ENCODE data around the gene LSS. TPM values are rescaled to one million over a fixed set of nuclear protein-coding genes. Genes with fewer than 3 reads are reported as not detected.
"Not testable (repeated sequence)": the region's sequence is repeated elsewhere in the genome, so short reads cannot be mapped to it uniquely, and the experiment has no call there.

LSS gene
- total RNA-seq, 1 experiment from 2014 or later: 59.4 TPM

GRCh38 chr21:46208761-46209721, 19.5 kb downstream of the LSS start:
- DNase-seq (ENCODE audit: low spot score): no peak
- in situ Hi-C loops (cut with HindIII; ENCODE audit: low sequenced_read_pairs): no loop called here

GRCh38 chr21:46207920-46208591, 20.5 kb downstream of the LSS start:
- in situ Hi-C loops (cut with HindIII; ENCODE audit: low sequenced_read_pairs): no loop called here
- no peak for DNase-seq (ENCODE audit: low spot score)

DNA sequence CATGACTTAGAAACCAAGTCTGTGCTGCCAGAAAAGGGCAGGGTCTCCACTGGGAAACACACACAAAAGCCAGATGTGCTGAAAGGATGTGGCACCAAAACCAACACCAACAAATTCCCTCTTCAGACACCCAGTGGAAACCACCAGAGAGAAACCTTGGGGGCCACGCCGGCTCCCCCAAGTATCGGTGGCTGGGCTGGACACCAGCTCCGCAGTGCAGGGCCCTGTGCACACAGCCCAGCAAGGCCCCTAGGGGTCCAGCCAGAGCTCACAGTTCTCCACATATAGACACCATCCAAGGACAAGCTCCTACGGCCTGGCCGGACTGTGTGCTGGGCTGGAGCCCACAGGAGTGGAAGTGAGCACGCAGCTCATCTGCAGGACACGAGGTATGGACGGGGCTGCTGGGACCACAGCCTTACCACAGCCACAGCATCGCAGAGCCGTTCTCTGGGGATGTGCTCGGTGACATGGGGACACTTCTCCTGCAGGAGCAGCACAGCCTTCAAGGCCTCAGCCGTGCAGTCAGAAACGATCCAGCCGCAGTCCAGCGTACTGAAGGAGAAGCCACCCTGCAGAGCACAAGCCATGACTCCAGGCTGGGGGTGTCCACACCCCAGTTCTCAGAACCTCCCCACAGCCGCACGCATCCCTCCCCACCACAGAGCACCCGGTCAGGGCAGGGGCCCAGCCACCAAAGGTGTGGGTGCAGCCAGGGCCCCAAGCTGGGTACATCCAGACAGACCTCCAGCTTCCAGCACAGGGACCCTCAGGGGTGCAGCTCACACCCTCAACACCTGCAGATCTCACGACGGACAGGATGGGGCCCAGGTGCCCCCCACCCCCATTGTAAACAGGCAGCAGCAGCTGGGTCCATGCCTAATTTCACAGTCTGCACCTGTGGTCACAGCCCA, 21.3 kb downstream of the LSS start:
- in situ Hi-C loops (cut with HindIII; ENCODE audit: low sequenced_read_pairs): no loop called here
- no peak for DNase-seq (ENCODE audit: low spot score)

DNA sequence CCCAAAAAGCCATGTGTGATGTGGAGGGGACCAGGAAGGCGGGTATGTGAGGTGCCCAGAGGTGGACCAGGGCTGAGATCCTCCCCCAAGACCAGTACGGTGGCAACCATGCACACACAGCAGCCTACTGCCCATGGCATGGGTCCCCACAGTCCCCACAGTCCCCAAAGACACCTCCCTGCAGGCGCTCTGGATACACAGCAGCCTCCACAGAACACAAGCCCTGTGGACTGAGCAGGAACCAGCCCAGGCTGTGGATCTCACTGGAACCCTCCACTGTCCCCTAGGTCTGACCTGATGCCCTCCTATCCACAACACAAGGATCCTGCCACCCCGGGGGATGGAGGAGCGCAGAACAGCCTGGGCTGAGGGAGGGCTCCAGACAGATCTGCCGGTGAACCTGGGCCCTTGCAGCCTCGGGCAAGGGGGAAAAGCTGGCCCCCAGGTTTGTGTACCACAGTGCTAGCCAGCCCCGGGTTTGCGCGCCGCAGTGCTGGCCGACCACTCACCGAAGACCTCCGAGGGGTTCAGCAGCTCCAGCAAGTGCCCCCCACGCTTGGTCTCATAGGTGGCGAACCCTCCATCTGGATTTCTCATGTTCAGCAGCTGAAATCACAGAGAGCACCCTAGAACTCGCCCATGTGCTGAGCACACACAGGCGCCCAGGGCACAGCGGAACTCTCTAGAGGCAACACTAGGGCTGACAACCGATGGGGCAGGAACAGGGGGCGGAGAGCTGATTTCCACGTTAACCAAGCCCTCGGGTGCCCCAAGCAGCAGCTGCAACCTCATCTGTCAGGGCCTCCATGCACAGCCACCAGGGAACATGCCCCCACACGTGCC, 22.2 kb downstream of the LSS start:
- in situ Hi-C loops (cut with HindIII; ENCODE audit: low sequenced_read_pairs): no loop called here
- DNase-seq (ENCODE audit: low spot score): no peak

GRCh38 chr21:46205766-46206162, 22.8 kb downstream of the LSS start:
- in situ Hi-C loops (cut with HindIII; ENCODE audit: low sequenced_read_pairs): no loop called here

DNA sequence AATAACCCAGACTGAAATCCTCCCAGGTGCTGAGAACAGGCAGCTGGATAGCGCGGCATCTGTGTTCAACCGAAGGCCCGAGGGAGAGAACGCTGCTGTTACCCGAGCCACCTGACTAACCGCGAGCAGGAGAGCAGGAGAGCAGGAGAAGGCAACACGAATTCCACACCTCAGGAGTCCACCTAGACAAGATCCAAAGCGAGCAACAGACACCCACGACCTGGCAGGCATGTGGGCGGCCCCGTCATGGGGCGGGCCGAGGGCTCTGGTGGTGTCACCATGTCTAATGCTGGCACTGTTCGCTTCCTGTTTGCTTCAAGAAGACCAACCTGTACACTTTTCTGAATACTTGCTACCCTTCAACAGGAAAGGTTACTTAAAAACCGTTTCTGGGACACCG, 23.4 kb downstream of the LSS start:
- no peak for DNase-seq (ENCODE audit: low spot score)
- in situ Hi-C loops (cut with HindIII; ENCODE audit: low sequenced_read_pairs): no loop called here

More at GRCh38 chr21:46205766-46206162, 22.8 kb downstream of the LSS start:
- DNase-seq (ENCODE audit: low spot score): no peak

DNA sequence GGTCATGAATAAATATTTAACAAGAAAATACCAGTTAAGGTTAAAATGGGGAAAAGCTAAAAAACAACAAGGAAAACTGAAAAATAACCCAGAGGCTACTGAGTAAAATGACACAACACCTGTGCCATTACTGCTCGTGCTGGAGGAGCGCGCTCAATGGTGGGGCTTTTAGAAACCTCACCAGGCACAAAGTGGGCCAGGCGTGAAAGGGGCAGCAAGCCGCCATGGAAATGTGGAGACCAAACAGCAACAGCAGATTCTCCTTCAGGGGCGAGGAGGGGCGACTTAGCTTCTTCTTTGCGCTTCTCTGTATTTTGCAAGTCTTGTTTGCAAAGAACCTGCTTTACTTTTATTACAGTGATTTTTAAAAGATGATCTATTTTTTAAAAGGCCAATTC, 25.4 kb downstream of the LSS start:
- in situ Hi-C loops (cut with HindIII; ENCODE audit: low sequenced_read_pairs): no loop called here

DNA sequence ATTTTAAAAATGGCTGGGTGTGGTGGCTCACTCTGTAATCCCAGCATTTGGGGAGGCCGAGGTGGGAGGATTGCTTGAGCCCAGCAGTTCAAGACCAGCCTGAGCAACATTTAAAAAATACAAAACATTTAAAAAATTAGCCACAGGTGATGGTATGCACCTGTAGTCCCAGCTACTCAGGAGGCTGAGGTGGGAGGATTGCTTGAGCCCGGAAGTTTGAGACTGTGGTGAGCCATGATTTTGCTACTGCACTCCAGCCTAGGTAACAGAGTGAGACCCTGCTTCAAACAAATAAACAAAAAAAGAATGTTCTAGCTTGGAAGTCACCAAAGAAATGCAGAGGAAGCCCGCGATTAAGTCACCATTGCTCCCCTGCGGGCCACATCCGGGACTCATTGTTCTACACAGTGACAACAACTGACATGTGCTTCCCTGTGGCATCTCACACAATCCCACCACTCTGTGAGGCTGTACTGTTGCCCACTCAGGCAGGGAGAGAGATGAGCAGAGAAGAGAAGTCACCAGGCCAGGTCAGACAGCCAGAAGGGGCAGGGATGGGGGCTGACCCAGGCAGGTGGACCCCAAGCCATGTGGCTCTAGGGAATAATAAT, 25.9 kb downstream of the LSS start:
- DNase-seq (ENCODE audit: low spot score): no peak
- in situ Hi-C loops (cut with HindIII; ENCODE audit: low sequenced_read_pairs): no loop called here

More for the DNA sequence above, 25.4 kb downstream of the LSS start:
- no peak for DNase-seq (ENCODE audit: low spot score)

- DNase-seq (ENCODE audit: low spot score); in situ Hi-C loops (cut with HindIII; ENCODE audit: low sequenced_read_pairs): not testable (repeated sequence)
Measured at GRCh38 chr21:46200877-46201803, 27.4 kb downstream of the LSS start.

DNA sequence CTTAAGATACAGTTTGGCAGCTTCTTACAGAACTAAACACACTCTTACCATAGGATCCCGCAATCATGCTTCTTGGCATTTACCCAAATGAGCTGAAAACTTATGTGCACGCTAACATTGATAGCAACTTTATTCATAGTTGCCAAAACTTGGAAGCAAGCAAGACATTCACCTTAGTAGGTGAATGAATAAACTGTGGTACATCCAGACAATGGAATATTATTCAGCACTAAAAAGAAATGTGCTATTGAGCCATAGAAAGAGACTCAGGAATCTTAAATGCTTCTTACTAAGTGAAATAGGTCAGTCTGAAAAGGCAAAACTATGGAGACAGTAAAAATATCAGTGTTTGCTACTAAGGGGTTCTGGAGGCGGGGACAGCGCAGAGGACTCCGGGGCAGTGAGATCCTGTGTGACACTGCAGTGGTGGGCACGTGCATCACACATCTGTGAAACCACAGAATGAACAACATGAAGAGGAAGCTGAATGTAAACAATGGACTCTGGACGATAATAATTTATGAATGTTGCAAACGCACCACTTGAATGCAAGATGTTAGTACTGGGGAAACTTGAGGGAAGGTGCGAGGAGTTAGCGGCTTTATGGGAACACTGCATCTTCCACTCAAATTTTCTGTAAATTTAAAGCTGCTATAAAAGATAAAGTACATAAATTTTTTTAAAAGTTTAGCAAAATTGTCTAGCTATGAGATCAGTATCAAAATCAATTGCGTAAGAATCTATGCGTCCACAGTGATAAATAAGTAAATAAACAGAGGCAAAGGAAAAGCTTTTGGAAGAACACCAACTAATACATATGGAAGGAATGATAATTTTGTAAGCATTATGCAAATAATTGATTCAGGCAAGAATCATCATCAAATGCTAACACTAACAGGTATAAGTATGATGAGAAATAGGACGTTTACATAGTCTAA, 28.9 kb downstream of the LSS start:
- no peak for DNase-seq (ENCODE audit: low spot score)
- in situ Hi-C loops (cut with HindIII; ENCODE audit: low sequenced_read_pairs): no loop called here

DNA sequence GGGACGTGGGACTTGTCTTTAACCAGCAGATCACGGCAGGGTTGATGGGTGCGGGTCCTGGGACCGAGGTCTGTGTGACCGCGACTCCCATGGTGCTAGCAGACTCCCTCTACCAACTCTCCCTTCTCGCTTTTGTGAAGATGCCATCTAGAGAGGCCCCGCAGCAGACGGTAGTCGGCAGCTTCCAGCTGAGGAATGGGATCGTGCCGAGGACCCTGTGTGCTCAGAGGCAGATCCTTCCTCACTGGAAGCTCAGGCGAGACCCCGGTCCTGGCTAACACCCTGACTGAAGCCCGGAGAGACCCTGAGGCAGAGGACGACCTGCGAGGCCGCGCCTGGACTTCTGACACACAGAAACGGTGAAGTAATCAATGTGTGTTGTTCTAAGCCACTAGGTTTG, 31.8 kb downstream of the LSS start:
- in situ Hi-C loops (cut with HindIII; ENCODE audit: low sequenced_read_pairs): no loop called here

DNA sequence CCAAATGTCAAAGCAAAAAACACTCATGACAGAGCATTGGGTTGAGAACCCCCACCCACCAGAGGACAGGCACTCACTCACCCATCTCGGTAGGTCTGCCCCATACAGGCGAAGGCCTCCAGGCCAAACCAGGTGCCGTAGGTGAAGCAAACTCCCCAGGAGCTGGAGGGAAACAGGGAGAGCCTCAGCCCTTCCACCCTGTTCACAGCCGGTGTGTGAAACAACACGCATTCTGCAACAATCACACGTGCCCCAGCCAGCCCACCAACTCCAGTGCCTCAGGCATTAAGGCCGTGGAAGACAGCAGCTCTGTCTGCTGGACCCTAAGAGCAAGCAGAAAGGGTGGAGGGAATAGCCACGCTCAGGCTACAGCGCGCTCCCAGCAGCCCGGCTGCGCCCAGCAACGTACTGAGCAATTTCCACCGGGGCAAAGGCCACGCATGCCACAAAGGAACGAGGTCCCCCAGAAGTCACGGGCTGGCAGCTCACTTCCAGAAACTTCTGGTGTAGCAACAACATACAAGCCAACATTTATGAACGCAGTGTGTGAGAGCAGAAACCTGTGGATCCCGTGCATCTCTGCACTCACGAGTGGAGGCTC, 32.9 kb downstream of the LSS start:
- in situ Hi-C loops (cut with HindIII; ENCODE audit: low sequenced_read_pairs): no loop called here
- DNase-seq (ENCODE audit: low spot score): no peak

More for the DNA sequence above, 31.8 kb downstream of the LSS start:
- no peak for DNase-seq (ENCODE audit: low spot score)

- DNase-seq (ENCODE audit: low spot score): peak; percentile 60
Measured at GRCh38 chr21:46194374-46195334, 33.9 kb downstream of the LSS start.

DNA sequence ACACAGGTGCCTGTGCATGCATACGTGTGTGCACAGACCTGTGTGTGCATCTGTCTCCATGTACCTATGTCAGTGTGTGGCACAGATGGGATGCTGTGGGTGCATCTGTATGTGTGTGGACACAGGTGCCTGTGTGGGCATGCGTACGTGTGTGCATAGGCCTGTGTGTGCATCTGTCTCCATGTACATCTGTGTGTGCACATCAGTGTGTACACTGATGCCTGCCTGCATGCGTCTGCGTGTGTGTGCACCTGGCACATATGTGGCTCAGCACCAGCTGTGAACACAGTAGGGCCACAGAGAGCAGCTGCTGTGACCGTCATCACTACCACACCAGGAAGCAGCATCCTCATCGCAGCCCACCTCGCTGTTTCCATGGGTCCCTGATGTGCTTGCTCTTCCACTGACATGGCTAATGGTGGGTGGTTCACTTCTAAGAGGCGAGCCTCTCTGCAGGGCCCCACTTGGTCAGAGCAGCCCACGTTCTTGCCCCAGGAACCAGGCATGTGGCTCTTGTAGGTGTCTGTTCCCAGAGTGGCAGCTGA, 34.7 kb downstream of the LSS start:
- no peak for DNase-seq (ENCODE audit: low spot score)
- in situ Hi-C loops (cut with HindIII; ENCODE audit: low sequenced_read_pairs): no loop called here

More at GRCh38 chr21:46194374-46195334, 33.9 kb downstream of the LSS start:
- in situ Hi-C loops (cut with HindIII; ENCODE audit: low sequenced_read_pairs): no loop called here
